AG20443 (cell line): ENCODE results near the gene USH2A.

Experiments
- DNase-seq: peaks from one replicate; pipeline ENCODE4 v3.0.0; 2012; ENCODE audit warnings: low spot score, mixed read lengths

USH2A gene

DNA sequence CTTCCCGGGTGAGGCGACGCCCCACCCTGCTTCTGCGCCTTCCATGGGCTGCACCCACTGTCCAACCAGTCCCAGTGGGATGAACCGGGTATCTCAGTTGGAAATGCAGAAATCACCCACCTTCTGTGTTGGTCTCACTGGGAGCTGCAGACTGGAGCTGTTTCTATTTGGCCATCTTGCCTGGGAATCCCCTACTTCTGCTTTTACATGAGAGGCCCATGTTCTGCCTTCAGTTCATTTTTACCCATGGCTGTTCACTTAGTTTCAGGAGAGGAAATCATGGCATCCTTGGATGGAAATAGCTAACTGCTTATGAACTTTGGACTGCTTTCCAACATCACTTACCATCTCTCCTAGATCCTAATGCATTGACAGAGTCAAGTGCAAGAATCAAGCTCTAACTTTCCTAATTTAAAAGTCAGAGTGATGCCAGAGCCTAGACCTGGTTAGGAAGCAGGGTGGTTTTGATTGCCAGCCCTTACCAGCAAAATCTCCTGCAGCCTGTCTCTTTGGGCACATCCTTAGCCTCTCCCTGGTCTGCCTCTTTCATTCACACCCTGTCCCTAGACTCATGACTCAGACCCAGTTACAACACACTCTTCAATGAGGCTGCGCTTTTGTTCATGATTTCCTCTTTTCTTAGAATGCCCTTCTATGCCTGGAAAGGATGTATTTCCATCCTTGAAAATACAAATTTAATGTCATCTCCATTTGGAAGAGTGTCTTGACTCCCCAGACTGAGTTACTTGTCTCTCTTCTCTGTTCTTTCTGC, 719.0 kb downstream of the USH2A start:
- DNase-seq: peak; percentile 32

DNA sequence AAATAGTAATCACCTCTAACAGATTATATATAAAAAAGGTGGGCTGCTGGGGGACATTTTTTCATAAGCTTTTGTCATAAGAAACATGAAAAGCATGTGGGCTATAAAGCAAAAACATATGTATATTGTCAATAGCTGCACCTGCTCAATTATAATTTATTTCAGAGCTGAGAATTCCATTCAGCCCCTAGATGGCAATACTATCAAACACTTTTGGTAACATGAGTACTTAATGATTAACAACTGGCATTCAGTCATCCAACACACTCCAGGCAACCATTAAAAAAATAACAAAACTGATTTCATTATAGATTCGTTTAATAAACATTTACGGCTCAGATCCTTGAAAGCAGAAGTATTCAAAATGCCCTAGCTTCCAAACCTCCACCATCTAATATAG, 741.0 kb downstream of the USH2A start:
- DNase-seq: no peak

DNA sequence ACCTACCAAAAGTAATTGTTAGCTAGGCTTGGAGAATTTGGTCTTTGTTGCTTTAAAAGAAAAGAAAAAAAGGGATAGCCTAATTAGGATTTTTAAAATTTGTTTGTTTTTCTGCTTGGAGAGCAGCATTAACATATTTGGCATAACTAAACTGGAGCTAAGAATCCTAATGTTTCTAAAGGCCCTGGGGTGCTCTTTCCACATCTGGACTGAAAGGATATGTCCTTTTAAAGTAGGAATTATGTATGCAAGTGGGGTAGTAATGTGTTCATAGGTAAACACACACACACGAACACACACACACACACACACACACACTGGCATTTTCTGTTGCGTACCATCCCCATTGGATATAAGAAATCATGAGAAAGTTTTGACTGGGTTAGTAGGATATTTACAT, 742.2 kb downstream of the USH2A start:
- no peak for DNase-seq

DNA sequence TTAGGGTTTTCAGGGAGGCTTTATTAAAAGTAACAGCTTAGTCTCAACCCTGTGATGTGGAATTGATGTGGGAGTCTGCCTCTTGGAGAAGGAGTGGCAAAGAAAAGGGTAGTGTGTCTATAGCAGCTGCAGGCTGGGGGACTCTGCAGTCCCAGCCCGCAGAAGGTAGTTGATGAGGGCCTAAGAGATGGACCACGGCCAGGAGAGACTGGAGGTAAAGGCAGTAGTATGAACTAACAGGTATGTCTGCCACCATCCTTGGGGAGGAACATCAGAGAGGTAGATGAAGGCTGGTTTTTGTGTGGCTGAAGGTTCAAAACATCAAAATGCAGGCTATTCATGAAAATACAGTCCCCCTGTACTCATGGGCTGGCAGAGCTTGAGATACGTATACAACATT, 744.0 kb downstream of the USH2A start:
- no peak for DNase-seq

DNA sequence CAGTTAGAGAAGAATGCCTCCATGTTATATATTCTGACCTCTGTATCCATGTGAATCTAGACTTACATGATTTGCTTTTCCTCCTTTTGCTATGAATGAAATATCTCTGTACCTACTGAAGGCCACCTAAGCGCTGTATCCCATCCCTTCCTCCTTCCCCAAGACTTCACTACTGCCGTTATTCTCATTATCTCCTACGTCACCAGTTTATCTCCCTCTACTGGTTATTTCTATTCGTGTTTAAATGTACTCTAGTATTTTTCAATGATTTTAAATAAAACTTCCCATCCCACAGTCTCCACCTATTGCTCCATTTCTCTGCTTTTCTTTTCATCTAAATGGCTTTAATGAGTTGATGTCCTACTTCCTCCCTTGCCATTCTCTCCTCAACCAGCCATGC, 746.1 kb downstream of the USH2A start:
- no peak for DNase-seq

DNA sequence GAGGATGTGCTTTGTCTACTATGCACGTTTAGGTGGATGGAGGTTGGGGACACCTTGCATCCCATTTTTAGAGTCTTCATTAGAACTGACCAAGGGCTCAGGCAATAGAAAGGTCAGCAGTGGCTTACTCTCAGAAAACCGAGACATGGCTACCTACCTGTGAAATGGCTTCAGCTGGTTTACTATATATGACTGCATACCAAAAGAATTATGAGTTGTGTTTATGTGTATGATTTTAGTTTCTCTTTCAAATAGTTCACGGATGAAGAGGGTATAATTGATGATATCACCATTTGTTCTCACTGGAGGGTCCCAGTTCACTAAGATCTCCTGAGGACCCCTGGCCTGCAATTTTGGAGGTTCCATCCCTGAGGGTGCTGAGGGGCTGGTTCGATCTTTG, 749.3 kb downstream of the USH2A start:
- DNase-seq: no peak

DNA sequence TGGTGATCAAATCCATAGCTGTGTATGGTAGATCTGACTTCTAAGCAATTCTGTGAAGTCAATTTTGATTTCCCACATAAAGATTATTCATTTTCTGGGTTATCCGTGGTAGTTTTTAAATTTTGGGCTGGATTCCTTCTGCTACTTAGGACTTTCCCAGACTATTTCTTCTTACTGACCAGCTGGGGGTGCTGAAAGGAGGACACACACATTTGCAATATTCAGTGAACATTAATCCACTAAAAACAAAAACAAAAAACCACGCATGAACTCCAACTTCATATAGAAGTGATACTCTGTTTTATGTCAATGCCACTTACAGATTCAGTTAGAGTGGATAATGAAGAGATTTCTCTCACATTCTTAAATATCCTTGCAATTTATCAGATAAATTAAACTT, 750.8 kb downstream of the USH2A start:
- no peak for DNase-seq

DNA sequence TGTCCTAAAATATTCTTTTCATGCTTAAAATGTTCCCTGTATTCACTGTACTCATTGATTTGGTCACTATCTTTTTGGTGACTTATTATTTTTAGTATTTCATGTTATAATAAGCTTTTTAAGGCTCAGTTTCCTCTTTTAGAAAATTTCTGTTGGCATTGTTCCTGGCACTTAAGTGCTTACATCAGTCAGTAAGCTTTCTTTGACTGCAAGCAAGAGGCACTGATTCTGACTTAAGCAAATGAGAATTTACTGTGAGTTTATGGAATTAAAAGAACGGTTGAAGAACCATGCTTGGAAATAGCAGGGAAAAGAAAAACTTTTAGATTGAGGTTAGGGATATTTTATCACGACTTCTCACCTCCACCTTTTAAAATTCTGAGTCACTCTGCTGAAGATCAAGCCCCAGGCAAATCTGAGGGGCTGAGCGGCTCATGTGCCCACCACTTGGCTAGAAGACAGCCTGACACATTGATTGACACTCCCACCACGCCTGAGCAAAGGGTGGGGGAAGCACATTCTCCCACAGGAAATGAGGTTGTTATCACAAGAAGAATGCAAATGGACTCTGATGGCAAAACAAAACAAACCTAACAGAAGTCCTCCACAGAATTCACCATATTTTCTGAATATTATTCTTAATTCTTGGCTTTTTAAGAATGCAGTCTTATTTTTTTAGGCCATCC, 753.3 kb downstream of the USH2A start:
- no peak for DNase-seq

DNA sequence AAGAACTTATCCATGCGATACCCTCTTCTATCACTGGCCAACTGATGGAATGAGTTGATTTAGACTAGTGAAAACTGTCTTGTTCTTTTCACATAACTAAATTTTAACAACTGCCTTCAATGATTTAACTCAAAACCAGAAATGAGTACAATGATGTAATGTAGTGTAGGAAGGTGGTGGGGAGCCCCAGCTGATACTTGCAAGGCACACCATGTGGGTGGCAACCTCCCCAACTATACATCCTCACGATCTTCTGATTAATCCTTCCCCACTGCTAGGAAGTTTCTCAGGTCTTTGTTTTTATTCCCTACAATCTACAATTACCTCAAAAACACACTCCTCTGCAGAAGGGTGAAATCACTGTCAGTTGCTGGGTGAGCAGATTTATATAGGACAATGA, 755.5 kb downstream of the USH2A start:
- no peak for DNase-seq

DNA sequence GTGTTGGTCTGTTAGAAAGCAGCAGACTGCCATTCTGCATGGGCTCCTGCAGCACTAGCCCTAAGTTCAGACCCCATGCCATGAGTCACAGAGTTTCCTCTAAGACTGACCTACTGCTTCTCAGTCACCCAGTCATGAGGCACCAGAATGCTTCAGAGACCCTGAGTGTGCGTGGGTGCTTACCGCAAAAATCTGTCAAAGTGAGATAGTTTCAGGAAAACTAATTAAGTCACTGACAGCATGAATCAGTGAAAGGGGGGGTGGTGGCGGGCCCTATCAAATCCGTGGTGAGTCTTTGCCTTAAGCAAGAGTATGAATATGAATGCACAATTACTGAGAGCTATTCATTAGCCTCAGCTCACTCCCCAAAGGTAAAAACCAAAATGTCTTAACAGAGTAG, 758.0 kb downstream of the USH2A start:
- DNase-seq: no peak

DNA sequence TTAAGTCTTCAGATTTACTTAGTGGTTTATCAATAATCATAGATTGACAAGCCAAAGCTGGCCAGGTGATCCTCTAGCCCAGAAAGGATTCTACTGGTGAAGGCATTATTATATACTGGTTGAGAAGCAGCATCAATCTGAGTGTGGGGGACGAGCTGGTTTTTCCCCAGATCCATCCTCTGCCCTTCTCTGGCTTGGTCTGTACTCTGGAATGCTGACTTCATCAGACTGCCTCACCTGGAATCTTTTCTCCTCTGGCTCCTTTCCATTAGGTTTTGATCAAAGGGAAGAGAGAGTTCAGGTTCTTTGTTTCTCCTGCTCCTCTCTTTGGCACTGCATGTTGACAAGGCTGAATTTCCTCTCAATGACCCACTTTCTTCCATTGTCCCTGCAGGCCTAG, 762.2 kb downstream of the USH2A start:
- DNase-seq: no peak

DNA sequence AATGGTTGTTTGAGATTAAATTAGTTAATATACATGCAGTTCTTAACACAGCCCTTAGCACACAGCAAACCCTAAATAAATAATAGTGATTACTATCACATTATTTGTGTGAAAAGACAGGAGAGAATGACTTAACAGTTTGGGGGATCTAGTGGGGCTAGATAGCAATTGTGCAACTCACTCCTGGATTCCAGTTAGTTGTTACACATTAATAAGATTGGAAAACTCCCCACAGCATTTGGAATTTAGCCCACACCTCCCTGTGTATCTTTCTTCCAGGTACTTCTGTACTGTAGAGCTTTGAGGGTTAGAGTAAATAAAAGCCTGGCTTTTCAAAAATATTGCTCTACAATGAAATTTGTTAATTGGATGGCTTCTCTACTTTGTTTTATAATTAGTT, 763.0 kb downstream of the USH2A start:
- DNase-seq: no peak

DNA sequence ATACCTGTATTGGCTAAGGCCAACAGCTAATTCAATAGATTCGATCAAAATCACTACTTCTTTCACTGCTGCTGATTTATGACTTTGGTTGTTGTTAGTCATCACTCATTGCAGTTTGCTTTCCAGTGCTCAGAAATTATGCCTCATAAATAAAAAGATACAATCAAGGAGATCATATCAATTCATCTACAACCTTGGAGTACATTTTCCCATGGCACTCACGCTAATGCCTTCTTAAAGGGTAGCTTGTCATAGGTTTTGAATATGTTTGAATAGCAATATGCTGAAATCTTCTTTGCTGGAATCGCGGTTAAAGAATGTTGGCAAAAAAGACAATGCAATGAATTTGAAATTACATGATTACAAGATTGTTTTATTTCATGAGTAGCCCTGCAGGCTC, 766.2 kb downstream of the USH2A start:
- DNase-seq: no peak

DNA sequence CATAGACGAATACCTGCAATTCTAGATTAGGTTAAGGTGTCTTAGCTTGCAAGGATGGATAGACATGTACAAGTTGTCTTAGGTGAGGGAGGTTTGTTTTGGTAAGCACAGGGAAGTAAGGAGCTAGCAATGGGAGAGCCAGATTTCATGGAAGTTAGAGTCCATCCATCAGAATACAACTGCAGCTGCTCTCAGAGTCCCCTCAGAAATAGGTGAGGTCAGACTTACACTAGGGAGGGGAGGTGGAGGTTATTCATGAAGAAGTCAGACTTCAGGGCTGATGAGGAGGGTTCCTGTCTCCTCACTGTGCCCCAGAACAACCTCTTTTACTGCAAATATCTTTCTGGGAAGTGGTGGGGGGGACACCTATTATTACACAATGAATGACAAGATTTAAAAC, 770.9 kb downstream of the USH2A start:
- no peak for DNase-seq

DNA sequence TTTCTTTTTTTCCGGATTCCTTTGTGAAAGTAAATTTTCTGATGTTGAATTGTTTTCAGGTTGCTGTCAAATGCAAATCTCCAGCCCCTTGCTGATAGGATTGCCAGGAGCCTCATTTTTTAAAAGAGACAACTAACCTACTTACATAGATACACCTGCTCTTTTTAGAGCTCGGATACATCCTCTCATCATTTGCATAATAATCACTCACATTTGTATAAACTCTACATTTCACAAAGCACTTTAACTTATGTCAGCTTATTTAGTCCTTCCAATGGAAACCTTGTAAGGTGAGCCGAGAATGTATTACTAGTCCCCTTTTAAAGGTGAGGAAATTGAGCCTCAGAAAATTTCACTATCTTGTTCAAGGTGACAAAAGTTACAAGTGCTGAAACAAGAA, 771.4 kb downstream of the USH2A start:
- DNase-seq: no peak

DNA sequence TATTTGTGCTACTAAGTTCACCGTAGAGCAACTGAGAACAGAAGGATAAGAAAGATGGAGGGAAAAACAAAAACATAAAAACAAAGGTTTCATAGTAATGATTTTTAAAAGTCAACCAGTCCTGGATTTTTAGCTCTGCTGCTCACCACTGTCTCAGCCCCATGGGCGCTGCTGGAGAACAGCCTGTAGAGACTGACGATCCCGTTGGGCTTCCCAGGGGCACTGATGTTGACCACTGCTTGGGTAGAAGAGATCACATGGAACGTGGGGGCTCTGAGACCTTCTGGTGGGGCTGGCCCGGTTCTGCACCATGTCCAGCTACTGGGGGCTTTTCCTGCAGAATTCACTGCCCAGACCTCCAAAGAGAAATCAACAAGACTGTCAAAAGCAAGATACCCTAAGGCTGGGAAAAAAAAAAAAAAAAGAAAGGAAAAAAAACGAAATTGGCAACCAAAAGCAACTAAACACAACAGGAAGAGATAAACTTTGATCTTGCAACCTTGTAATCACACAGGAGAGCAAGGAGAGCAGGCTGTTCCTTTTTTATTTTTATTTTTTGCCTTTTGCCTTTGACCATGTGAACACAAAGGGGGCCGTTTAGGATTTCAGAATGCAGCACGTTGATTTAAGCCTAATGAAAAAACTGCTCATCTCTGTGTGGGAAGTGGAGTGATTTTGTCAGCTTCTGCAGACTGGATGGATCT, 772.6 kb downstream of the USH2A start:
- DNase-seq: no peak

DNA sequence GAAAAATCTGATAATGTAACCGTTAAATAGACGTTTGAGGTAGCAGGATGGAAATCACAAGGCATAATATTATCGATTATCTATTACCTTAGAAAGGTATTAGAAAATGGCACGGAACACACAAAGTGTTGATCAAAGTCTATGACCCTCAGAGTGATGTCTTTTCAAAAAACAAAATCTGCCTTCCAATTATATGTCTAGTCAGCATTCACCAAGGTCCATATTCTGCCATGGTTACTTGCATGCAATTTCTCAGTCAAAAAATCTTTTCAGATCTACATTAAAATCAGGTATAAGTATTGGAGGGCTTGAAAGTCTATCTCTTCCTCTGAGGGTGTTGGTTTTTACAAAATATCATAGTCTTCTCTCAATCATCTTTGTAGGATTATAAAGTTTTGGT, 774.3 kb downstream of the USH2A start:
- no peak for DNase-seq

DNA sequence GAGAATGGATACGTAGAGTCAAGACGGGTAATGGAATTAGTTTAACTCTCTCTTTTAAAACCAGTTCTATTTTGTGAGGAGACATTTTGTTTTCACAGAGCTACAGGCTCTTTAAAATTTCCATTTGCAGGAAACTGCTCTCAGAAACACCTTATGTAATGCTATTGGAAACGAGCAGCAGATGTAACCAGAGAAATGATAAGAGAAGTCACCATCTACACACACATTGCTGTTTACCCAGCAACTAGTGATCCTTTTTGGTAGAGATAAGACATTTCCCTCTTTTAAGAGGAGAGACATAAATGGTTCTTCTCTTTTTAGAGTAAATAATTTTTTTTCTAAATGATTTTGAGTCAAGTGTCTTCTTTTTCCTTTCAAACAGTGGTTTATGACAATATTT, 775.5 kb downstream of the USH2A start:
- no peak for DNase-seq

DNA sequence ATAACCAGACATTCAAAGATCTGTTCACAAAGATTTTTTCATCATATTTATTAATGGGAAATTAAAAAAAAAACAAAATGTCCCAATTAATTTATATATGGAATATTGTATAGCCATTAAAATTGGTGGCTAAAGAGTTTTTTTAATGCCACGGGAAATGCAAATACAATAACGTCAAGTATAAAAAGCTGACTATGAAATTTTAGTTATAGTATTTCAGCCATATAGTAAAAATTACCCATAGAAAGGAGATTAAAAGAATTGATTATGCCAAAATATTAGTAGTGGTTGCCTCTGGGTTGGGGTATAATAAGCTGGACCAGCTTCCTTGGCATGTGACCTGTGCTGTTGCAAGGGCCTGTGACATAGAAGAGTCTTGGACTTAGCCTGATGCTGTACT, 777.4 kb downstream of the USH2A start:
- no peak for DNase-seq

DNA sequence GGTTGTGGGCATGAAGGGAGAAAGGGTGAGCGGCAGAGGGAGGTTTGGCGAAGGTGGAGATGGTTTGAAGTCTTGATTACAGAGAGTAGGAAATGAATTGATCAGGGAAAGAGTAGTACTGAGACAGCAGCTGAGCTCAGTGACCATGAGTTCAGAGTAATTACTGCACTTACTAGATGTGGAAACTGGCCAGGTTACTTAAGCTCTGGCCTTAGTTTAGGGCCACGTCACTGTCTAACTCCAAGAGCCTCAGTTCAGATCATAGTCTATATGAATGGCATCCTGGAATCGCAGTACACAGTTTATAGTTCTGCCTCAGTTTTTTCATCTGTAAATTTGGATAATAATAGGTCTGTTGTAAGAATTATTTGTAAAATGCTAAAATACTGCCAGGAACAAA, 778.1 kb downstream of the USH2A start:
- DNase-seq: no peak

DNA sequence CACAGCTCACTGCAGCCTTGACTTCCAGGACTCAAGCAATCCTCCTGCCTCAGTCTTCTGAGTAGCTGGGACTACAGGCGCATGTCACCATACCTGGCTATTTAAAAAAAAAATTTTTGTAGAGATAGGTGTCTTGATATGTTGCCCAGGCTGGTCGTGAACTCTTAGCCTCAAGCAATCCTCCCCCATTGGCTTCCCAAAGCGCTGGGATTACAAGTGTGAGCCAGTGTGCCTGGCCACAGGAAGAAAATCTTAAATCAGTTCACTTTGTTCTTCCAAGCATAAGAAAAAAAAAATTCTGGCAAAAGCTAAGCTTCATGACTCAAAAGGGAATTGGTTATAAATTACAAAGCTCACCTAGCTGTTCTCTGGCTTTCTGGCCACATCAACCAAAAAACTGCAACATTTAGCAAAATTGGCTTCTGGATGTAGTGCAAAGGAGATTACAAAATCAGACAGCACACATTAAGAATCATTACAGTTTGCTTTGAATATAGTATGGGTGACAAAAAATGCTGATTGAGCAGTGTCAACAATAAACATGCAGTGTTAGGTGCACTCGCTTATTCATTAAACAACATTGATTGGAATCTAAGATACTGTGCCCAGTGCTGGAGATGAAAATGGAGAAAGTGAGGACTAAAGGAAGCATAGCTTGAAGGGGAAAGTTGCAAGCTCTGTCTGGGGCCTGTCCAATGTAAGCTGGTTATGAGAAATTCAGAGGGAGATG, 779.5 kb downstream of the USH2A start:
- DNase-seq: no peak

DNA sequence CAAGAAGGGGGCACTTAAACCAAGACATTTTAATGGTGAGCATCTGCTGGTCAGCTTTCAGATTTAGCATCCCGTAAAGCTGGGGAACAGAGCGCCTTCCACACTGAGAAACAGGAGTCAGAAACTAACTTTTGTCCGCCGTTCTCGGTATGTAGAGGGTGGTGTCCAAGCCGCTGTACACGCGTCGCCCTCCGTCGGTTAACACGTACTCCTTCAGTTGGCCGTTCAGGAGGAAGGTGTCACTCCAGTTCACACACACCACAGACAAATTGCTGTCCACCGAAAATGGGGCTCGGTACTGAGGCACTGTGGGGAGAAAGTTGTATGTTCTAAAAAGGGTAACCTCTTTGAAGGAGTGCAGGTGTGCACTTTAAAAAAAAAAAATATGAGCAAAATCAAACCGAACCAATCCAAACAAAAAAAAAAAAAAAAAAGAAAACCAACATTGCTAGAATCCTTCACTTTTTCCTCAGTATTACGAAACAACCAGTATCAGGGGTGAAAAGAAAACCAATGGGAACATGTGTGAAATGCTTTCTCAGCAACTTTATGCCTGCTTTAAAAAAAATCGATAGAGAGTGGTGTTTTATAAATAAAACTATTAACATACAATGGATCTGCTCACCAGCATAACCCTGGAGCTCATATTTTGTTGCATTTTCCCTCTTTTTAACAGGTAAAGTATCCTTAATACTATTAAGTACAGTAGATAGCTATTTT, 782.7 kb downstream of the USH2A start:
- DNase-seq: no peak
